Lower leg skin (tissue), 4 donors: ENCODE results near the gene NRXN3. TPM values are rescaled to one million over a fixed set of nuclear protein-coding genes. Genes with fewer than 3 reads are reported as not detected.

Experiments used
- DNase-seq, 2 donors: peaks; one replicate each; pipeline ENCODE4 v3.0.0-alpha.2; 2019; ENCODE audit warnings: low spot score in 2 of 2
- H3K4me3 ChIP-seq: fragments of 200-600 bp; sonication (generic); 2 replicates; pipeline ENCODE4 v1.5.1; 2017; ENCODE audit warnings: mild to moderate bottlenecking, low read depth; ENCODE audit not compliant: poor library complexity, severe bottlenecking
- POLR2A ChIP-seq, 2 donors: fragments of 450-650 bp; IDR thresholded peaks; one replicate each; pipeline ENCODE4 v1.6.1; 2016 to 2017; ENCODE audit warnings: antibody characterized with exemption in 2 of 2, mild to moderate bottlenecking in 1 of 2, moderate library complexity in 1 of 2
- WGBS, 2 donors: methylation state at CpG; one replicate each; pipeline ENCODE4 v1.1.5; 2018; 5-methylcytosine and 5-hydroxymethylcytosine counted together
- intact Hi-C: fragments of 100-400 bp; cut with DNase I; formaldehyde crosslinking; loops from one replicate; pipeline ENCODE4 v1.15.0; 2023; ENCODE audit warnings: low total_unique reads
- total RNA-seq, 4 donors: library from RNA; depleted of rRNA; stranded (reverse); fragments of >200 nt; gene quantifications; one replicate each; pipeline ENCODE4 v1.1.0, GENCODE V29; 2016
- TF ChIP-seq, protein P1 (sequence below), 3 donors: fragments of 450-650 bp; IDR thresholded peaks; one replicate each; pipeline ENCODE4 v1.5.1; 2016; ENCODE audit warnings: antibody characterized with exemption in 3 of 3, mild to moderate bottlenecking in 3 of 3, moderate library complexity in 2 of 3

The NRXN3 gene
- total RNA-seq, 4 donors from 2014 or later: 0.61 to 2.4 (median 1.7) TPM

DNA sequence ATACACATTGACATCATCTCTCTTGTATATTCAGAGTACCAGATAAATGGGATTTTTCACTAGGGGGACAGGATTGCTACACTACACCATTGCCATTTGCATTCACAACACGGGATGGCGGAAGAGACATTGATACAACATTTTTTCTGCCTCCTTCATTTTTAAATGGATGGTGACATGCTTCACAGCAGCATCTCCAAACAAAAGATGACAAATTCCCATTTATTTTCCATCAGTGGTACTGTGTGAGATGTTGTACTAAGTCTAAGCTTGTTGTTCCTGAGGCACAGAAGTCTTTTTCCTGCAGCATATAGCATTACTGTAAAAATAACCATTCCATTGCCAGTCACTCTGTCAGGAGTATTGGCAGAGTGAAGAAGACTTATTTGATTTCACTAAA lies 912.7 kb downstream of the NRXN3 start:
- WGBS, 2 donors: 84 to 94% methylated on average over 2 of the region's 2 CpGs
- intact Hi-C loops: no loop called here
- DNase-seq: no peak
- no peak for TF ChIP-seq POLR2A (IDR thresholded peaks at IDR 0.05)
- TF ChIP-seq, protein P1, sequence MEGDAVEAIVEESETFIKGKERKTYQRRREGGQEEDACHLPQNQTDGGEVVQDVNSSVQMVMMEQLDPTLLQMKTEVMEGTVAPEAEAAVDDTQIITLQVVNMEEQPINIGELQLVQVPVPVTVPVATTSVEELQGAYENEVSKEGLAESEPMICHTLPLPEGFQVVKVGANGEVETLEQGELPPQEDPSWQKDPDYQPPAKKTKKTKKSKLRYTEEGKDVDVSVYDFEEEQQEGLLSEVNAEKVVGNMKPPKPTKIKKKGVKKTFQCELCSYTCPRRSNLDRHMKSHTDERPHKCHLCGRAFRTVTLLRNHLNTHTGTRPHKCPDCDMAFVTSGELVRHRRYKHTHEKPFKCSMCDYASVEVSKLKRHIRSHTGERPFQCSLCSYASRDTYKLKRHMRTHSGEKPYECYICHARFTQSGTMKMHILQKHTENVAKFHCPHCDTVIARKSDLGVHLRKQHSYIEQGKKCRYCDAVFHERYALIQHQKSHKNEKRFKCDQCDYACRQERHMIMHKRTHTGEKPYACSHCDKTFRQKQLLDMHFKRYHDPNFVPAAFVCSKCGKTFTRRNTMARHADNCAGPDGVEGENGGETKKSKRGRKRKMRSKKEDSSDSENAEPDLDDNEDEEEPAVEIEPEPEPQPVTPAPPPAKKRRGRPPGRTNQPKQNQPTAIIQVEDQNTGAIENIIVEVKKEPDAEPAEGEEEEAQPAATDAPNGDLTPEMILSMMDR (IDR thresholded peaks at IDR 0.05): no peak
- H3K4me3 ChIP-seq: no peak overlapping the region

DNA sequence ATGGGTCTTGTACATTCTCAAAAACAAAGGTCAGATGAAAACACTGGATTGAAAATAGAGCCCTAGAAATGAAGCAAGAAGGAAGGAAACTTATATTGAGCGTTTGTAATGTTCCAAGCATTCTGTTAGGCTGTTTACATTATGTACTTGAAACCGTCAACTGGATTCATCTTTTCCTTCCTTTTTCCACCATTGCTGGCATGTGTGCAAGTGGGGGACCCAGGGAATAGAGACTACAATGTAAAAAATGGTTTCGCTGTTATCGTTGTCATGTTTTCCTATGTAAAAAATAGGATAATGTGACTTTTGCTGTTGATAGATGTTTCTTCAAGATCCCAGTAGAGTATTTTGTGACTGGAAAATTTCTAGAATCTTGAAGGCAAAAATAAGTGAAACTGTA lies 913.2 kb downstream of the NRXN3 start:
- TF ChIP-seq, protein P1 (IDR thresholded peaks at IDR 0.05): no peak
- no peak for TF ChIP-seq POLR2A (IDR thresholded peaks at IDR 0.05)
- intact Hi-C loops: no loop called here
- 68 to 69% methylated on average over 4 of the region's 4 CpGs for WGBS, 2 donors
- no peak for DNase-seq
- H3K4me3 ChIP-seq: no peak overlapping the region

DNA sequence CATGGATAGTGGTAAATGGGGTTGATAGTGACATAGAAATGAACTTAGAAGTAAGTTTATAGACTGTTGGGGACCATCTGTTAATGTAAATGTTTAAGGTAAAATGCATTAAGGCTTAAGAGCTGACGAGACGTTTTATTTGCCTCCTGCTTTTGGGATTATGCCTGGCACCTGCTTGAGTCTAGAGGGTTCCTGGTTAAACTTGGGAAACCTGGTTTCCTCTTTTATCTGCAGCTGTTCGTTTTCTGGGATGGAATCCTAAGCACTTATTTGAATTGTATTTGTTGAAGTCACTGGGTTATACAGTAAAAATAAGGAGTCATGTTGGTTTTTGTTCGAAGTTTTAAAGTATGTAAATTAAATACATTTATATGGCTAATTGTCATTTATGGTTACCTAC lies 914.7 kb downstream of the NRXN3 start:
- no peak overlapping the region for H3K4me3 ChIP-seq
- WGBS, 2 donors: 61 to 65% methylated on average over 4 of the region's 4 CpGs
- TF ChIP-seq, protein P1 (IDR thresholded peaks at IDR 0.05): no peak
- TF ChIP-seq POLR2A (IDR thresholded peaks at IDR 0.05): no peak
- intact Hi-C loops: no loop called here
- no peak for DNase-seq

DNA sequence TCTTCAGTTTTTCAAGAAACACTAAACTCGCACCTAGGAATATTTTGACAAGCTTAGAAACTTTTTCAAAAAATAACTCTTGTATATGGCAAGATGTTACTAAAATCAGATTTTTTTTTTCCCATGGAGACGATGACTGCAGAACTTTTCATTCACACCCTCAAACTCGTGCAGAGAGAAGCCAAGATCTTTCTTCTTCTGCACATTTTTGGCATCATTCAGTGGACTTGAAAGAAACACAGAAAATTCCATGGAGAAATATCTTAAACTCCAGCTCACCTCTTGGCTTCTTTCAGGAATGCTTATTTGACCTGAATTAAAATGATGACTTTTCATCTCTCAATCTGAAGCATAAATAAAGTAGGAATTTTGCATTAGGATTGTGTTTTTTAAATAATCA lies 919.4 kb downstream of the NRXN3 start:
- WGBS, 2 donors: 60 to 62% methylated on average over 3 of the region's 3 CpGs
- intact Hi-C loops: no loop called here

DNA sequence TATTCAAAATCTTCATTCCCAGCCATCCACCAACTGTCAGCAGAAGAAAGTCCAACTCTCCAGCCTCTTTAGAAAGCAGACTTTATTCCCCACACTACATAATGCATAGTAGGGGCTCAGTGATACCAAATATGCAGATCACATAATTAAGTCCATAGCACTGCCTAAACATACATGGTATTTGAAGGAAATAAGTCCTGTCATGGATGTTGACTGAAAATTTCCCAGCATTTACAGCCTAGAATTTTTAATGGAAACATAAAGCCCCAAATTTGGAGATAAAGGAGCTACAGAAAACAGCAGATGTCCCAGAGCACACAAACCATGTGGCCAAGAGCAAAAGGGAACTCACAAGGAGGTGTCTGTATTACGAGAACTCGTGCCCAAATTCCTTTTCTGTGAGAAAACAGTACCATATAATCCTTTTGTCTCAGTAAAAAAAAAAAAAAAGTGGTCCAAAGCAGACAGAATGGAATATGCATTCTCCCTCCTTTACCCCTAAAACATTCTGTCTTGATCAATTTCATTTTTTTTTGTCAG lies 920.5 kb downstream of the NRXN3 start:
- TF ChIP-seq, protein P1 (IDR thresholded peaks at IDR 0.05): no peak
- no peak for TF ChIP-seq POLR2A (IDR thresholded peaks at IDR 0.05)
- no peak overlapping the region for H3K4me3 ChIP-seq
- 59 to 62% methylated on average over 2 of the region's 2 CpGs for WGBS, 2 donors
- no peak for DNase-seq
- intact Hi-C loops: no loop called here

More for the DNA sequence above, 919.4 kb downstream of the NRXN3 start:
- no peak for DNase-seq
- TF ChIP-seq, protein P1 (IDR thresholded peaks at IDR 0.05): no peak
- TF ChIP-seq POLR2A (IDR thresholded peaks at IDR 0.05): no peak
- H3K4me3 ChIP-seq: no peak overlapping the region

DNA sequence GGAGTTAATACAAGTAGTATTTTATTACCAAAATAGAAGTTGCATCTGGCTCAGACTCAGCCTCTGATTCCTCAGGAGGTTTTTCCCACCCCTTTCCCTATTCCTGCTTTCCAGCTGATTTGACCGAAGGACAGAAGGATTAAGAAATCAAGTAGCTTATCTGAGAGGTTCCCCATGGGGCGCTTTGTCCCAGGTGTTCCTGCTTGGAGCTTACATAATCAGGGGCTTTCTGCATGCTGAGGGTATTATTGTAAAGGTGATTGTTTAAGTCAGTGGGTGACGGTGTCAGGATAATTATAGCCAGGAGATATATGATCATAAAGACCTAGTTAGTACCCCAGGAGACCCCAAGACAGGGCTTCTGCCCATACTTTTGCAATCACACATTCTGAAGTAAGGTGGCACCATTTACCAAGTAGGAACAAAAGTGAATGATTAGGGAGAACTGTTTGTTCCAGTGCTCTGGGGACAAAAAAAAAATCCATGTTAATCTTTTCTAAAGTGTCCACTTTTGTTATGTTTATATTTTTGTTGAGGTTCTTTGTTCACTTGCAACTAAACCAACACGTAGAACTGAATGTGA lies 921.3 kb downstream of the NRXN3 start:
- WGBS, 2 donors: 54 to 56% methylated on average over 4 of the region's 4 CpGs
- intact Hi-C loops: no loop called here
- no peak for TF ChIP-seq POLR2A (IDR thresholded peaks at IDR 0.05)
- TF ChIP-seq, protein P1 (IDR thresholded peaks at IDR 0.05): no peak
- no peak for DNase-seq
- H3K4me3 ChIP-seq: no peak overlapping the region
